Esophagus muscularis mucosa (tissue), 3 donors: ENCODE results near the gene SIK1.
"Not testable (repeated sequence)": the region's sequence is repeated elsewhere in the genome, so short reads cannot be mapped to it uniquely, and the experiment has no call there.

Experiments used
- CTCF ChIP-seq, 3 experiments: fragments of 200-600 bp in 2 of 3; fragments of 450-650 bp in 1 of 3; sonication (generic) in 2 of 3; IDR thresholded peaks; one replicate each; pipeline ENCODE4 v1.5.1; 2017 to 2019; ENCODE audit warnings: antibody characterized with exemption in 3 of 3, mild to moderate bottlenecking in 2 of 3, moderate library complexity in 1 of 3
- POLR2A ChIP-seq: fragments of 450-650 bp; IDR thresholded peaks from one replicate; pipeline ENCODE4 v1.6.1; 2017; ENCODE audit warnings: antibody characterized with exemption, moderate library complexity, mild to moderate bottlenecking, low read depth
- POLR2AphosphoS5 ChIP-seq, 2 donors: sonication (generic); formaldehyde crosslinking; IDR thresholded peaks; one replicate each; pipeline ENCODE4 v1.6.1; 2017; ENCODE audit warnings: antibody characterized with exemption in 2 of 2

GRCh38 chr21:43446277-43446932, 19.5 kb upstream of the SIK1 start:
- not testable (repeated sequence) for TF ChIP-seq CTCF (IDR thresholded peaks at IDR 0.05); POLR2AphosphoS5 (IDR thresholded peaks at IDR 0.05); POLR2A
